Measurements from ENCODE around the gene ANKRD16.
A peak's percentile ranks its signal among the peaks of the same experiment; 100 is the strongest.
"Not testable (repeated sequence)": the region's sequence is repeated elsewhere in the genome, so short reads cannot be mapped to it uniquely, and the experiment has no call there.

The ANKRD16 gene

GRCh38 chr10:5889624-5890451 lies at the start of gene ANKRD16, which contains the start of gene FBH1:
Gene ANKRD16, minus strand, starts transcription at chr10:5889893. Its CDS starts 539 bp downstream, at chr10:5889354.
Gene FBH1, plus strand, starts transcription at chr10:5890243. Its CDS starts 103 bp downstream, at chr10:5890346.
- peak; percentile 97 for DNase-seq (ENCODE audit: low read depth)

- DNase-seq (ENCODE audit: low read depth), result no peak
These were observed 48.6 kb upstream of the ANKRD16 start for GRCh38 chr10:5938291-5938690.

DNA sequence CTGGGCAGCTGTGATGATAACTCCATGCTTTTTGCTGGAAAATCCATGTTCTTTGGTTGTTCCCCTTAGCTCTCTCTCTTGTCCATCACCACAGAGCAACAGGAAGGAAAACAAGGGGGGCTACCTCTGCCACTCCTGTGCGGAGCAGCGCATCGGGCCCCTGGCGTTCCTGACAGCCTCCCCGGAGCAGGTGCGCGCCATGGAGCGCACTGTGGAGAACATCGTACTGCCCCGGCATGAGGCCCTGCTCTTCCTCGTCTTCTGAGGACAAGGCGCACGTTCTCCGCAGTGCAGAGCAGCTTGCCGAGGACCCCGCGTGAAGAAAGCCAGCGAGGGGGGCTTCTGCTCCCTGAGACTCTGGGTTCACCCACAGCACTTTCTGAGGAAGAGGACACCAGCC lies 47.3 kb upstream of the ANKRD16 start:
- no peak for DNase-seq (ENCODE audit: low read depth)

- no peak for DNase-seq (ENCODE audit: low read depth)
These were observed 45.9 kb upstream of the ANKRD16 start for GRCh38 chr10:5935628-5936027.

DNA sequence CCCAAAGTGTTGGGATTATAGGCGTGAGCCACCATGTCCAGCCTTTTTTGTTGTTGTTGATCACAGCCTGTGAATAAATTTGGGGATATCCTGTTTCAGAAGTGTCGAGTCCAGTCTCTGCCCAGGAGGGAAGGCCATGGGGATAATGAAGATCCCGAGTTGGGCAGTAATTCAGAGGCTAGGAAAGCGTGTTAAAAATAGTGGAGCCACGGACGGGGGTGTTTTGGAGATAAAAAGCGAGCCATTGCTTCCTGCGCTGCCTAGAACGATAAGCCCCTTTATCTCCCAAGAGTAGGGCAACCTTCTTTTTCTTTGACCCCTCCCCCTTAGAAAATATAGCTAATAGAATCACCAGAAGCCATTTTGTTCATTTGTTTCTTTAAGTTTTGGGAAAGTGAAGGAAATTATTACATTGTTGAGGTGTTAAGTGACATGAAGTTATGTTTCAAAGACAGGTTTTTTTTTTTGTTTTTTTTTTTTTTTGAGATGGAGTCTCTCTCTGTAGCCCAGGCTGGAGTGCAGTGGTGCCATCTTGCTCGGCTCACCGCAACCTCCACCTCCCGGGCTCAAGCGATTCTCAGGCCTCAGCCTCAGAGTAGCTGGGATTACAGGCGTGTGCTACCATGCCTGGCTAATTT lies 44.3 kb upstream of the ANKRD16 start:
- no peak for DNase-seq (ENCODE audit: low read depth)

DNA sequence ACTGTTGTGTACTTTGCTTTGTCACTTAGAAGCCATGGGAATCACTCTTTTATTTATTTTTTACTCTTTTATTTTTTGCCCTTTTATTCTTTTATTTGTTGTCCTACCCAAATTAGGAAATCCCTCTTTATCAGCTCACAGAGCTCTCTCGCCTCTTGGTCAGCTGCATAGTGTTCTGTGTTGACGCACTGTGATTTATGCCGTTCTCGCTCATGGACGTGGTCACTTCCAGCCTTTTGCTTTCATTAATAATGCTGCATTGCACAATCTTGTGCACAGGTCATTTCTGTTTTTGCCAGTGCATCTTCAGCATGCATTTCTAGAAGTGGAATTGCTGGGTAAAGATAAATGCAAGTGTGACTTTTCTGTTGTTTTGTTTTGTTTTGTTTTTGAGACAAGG lies 42.7 kb upstream of the ANKRD16 start:
- no peak for DNase-seq (ENCODE audit: low read depth)

DNA sequence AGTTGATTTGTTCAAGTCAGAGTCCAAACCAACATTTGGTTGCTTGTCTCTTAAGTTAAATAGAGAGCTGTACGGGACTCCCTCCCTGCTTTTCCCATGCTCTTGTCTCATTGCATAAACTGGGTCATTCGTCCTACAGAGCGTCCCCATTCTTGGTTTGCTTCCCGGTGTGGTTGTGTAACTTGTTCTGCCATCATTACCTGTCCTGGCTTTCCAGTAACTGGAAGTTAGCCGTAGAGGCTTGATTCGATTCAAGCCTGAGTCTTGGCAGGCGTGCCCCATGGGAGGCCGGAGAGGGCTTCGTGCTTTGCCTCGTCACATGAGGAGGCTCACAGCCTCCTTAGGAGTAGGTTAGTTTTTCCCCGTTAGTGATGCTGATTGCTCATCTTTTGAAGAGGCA lies 40.6 kb upstream of the ANKRD16 start:
- DNase-seq (ENCODE audit: low read depth), result no peak

DNA sequence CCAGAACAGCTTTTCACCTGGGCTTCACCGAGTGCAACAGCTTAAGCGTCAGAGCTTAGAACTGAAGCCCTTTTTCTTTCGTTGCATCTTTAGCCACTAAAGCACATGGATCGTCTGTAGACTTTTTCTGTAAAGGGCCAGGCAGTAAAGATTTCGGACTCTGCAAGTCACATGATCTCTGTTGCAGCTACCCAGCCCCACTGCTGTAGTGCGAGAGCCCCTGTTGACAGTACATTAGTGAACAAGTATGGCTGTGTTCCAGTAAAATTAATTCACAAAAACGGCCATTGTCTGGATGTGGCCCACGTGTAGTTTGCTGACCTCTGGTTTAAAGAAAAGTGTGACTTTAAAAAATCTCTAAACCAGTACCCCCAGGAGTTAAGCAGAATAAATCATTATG lies 39.7 kb upstream of the ANKRD16 start:
- DNase-seq (ENCODE audit: low read depth), result no peak

DNA sequence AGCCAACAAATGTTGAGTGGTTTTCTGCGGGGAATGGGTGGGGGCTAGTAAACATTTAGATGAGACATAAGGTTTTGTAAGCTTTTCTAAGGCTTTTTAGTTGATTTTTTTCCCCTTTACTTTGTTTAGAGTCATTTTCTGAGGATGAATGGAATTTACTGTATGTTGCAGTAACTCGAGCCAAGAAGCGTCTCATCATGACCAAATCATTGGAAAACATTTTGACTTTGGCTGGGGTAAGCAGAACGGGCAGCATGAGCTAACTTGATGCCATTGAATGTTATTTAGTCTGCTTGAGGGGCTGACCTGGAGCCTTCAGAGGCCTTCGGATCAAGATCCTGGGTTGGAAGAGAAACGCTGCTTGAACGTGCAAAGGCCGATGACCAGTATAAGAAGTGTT lies 37.6 kb upstream of the ANKRD16 start:
- no peak for DNase-seq (ENCODE audit: low read depth)

DNA sequence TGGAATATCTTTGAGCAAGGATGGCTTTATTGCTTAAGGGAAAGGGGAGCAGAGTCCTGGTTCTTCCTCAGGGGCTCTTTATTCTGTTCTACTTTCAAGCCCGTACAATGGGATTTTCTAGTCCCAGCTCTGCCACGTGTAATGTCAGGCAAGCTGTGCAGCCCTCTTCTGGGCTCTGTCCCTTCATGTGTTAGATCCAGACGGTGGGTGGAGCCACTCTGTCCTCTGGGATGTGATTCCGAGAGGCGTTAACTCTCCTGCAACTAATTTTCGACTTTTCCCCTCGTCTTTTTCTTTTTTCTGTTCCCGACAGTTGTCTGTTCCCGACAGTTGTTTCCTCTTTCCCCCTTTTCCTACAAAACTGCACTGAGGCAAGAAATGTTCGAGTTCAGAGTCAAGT lies 35.2 kb upstream of the ANKRD16 start:
- no peak for DNase-seq (ENCODE audit: low read depth)

GRCh38 chr10:5921746-5922145 lies 32.1 kb upstream of the ANKRD16 start:
- DNase-seq (ENCODE audit: low read depth), result no peak

DNA sequence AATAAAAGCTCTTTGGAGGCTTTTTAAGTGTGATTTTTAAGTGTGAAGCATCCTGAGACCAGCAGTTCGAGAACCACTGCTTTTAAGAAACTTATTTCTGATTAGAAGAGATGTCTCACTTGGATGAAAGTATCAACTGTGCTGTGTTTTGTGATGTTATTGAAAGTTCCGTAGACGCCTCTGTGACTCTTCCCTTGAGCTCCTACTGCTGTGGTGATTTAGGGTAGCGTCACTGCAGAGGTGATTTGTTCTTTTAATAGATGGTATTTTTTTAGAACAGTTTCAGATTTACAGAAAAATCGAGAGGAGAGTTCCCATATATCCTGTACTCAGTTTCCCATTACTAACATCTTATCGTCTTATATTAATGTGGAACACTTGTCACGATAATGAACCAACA lies 29.9 kb upstream of the ANKRD16 start:
- no peak for DNase-seq (ENCODE audit: low read depth)

GRCh38 chr10:5918763-5919162 lies 29.1 kb upstream of the ANKRD16 start:
- DNase-seq (ENCODE audit: low read depth), result no peak

- no peak for DNase-seq (ENCODE audit: low read depth)
These were observed 27.6 kb upstream of the ANKRD16 start for GRCh38 chr10:5917305-5917704.

DNA sequence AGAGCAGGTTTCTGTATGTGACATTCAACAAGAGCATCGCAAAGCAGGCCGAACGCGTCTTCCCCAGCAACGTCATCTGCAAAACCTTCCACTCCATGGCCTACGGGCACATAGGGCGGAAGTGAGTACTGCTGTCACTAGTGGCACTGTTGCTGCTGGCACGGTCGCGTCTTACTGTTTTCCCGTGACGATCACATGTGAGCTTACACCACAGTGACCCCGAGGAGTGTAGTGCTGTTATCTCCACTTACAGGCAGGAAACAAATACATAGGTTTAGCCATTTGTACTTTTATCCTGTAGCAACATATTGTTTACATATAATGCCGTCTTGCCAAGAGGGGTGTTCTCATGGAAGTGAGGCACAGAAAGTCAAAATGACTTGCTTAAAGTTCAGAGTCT lies 25.8 kb upstream of the ANKRD16 start:
- DNase-seq (ENCODE audit: low read depth), result no peak

GRCh38 chr10:5913736-5914135 lies 24.0 kb upstream of the ANKRD16 start:
- DNase-seq (ENCODE audit: low read depth), result no peak

DNA sequence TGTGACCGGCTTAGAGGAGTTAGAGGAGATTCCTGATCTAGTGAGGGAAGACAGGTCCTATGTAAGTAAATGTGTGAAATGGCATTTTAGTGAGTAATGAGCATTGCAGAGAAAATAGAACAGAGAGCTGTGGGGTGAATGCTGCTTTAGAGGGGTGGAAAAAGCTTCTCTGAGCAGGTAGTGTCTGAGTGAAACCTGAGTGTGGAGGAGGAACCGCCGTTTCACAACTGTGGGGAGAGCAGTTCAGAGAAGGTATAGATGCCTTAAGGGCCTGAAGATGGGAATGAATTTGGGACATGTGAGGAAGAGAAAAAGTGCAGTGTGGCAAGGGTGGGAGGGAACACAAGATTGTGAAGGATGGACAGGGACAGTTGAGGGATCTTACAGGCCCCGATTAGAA lies 22.0 kb upstream of the ANKRD16 start:
- DNase-seq (ENCODE audit: low read depth), result no peak

DNA sequence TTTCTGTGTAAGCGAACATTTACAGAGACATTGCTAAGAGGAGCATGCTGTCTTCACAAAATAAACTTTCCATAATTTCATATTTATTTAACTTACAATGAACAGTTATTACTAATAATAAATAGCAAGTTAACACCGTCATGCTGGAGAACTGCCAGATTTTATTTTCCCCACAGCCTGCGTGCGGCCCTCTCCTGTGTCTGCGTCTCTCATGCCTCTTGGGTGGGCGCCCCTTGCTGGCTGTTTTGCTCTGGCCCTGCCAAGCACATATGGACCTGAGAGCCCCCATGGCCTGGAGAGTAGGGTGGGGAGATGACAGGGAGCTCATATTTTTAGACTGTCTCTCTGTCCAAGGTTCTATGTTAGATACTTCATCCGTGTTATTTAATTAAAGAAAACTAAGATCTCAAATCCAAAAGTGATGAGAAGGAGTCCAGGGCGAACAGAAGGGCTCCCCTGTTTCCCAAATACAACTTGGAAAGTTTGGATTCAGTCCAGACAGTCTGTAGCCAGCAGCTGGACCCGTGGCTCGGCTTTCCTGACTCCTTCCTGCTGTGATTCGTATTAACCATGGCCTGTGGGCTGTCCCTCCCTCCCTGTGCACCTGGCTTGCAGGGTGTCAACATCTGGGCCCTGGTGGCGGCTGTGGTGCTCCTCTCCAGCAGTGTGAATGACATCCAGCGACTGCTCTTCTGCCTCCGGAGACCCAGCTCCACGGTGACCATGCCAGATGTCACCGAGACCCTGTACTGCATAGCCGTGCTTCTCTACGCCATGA lies 20.8 kb upstream of the ANKRD16 start:
- no peak for DNase-seq (ENCODE audit: low read depth)

- DNase-seq (ENCODE audit: low read depth), result not testable (repeated sequence)
These were observed 19.0 kb upstream of the ANKRD16 start for GRCh38 chr10:5908676-5909075.

DNA sequence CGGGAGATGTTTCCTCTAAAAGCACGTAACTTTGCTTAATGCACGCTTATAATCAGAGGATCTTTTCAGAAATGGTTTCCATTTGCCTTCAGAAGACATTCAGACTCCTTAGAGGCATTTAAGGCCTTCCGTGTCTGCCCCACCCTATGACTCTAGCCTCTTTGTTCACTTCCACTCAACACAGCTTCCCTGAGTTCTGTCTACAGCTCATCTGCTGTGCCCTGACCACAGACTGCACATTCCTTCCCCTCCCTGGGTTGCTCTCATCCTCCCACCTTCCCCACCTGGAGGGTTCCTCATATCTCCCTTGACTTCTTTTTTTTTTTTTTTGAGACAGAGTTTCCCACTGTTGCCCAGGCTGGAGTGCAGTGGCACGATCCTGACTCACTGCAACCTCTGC lies 17.0 kb upstream of the ANKRD16 start:
- no peak for DNase-seq (ENCODE audit: low read depth)

GRCh38 chr10:5905854-5906507 lies 16.3 kb upstream of the ANKRD16 start:
- DNase-seq (ENCODE audit: low read depth), result no peak

DNA sequence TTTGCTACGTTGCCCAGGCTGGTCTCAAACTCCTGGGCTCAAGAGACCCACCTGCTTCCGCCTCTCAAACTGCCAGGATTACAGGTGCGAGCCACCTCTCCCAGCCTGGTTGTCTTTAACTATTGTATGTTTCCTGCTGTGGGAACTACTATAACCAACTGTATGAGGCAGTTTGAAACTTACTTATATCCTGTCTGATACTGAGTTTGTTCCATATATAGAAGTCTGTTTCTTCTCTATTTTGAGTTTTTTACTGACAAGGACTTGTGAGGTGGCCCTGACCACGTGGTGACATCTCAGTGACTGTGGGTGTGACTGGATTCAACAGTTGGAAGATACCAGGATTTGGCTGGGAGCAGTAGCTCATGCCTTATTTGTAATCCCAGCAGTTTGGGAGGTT lies 14.5 kb upstream of the ANKRD16 start:
- DNase-seq (ENCODE audit: low read depth), result no peak

Data from stimulated activated CD8-positive, alpha-beta memory T cell treated with anti-CD3 and anti-CD28 coated beads, Interleukin-4, amount 100 ng/mL, for 24 hours (primary cell).